NCI-H446 treated with DMSO at 0.1 percent for 48 hours (cell line): ENCODE measurements around the gene TEKT2.

Experiments
- DNase-seq: peaks from one replicate; lab custom pipeline; 2025; lab: John Stamatoyannopoulos, UW

Gene TEKT2

GRCh38 chr1:36106269-36106668 lies 22.4 kb downstream of the TEKT2 start:
- DNase-seq, result no peak

- DNase-seq, result no peak
These were observed 23.5 kb downstream of the TEKT2 start for GRCh38 chr1:36107394-36107793.

GRCh38 chr1:36108314-36108713 lies 24.4 kb downstream of the TEKT2 start:
- DNase-seq, result no peak

GRCh38 chr1:36109041-36109679 lies 25.3 kb downstream of the TEKT2 start:
- DNase-seq, result no peak

GRCh38 chr1:36111151-36111550 lies 27.3 kb downstream of the TEKT2 start:
- DNase-seq, result no peak

GRCh38 chr1:36112823-36113222 lies 28.9 kb downstream of the TEKT2 start:
- DNase-seq, result no peak

- no peak for DNase-seq
These were observed 30.5 kb downstream of the TEKT2 start for GRCh38 chr1:36114371-36114770.

- DNase-seq, result peak; percentile 79
These were observed 31.3 kb downstream of the TEKT2 start for GRCh38 chr1:36115200-36115669.

GRCh38 chr1:36115931-36116330 lies 32.0 kb downstream of the TEKT2 start:
- no peak for DNase-seq

- no peak for DNase-seq
These were observed 33.0 kb downstream of the TEKT2 start for GRCh38 chr1:36116901-36117300.

- no peak for DNase-seq
These were observed 34.7 kb downstream of the TEKT2 start for GRCh38 chr1:36118447-36119204.

- no peak for DNase-seq
These were observed 35.6 kb downstream of the TEKT2 start for GRCh38 chr1:36119456-36119855.

GRCh38 chr1:36122062-36123030 lies 38.5 kb downstream of the TEKT2 start:
- DNase-seq, result no peak

GRCh38 chr1:36123356-36123755 lies 39.5 kb downstream of the TEKT2 start:
- DNase-seq, result no peak

- DNase-seq, result no peak
These were observed 40.7 kb downstream of the TEKT2 start for GRCh38 chr1:36124404-36125128.

- DNase-seq, result no peak
These were observed 41.5 kb downstream of the TEKT2 start, which contains the start of gene COL8A2 for GRCh38 chr1:36125129-36125991. COL8A2 (minus strand) TSS chr1:36125222; CDS start chr1:36100242, 24,980 bp downstream.

GRCh38 chr1:36126005-36126716 lies 42.3 kb downstream of the TEKT2 start:
- no peak for DNase-seq

- DNase-seq, result no peak
These were observed 43.1 kb downstream of the TEKT2 start for GRCh38 chr1:36126797-36127500.
